Endometrium (tissue), 2 donors: ENCODE results near the gene KCNK5.

ENCODE experiments used
- FAIRE-seq: peaks from 2 replicates; lab custom pipeline; 2012; peaks lifted over from hg19 to GRCh38; lab: Jason Lieb, UNC
- donor health status: control.
- donor health status: control.

Gene KCNK5

DNA sequence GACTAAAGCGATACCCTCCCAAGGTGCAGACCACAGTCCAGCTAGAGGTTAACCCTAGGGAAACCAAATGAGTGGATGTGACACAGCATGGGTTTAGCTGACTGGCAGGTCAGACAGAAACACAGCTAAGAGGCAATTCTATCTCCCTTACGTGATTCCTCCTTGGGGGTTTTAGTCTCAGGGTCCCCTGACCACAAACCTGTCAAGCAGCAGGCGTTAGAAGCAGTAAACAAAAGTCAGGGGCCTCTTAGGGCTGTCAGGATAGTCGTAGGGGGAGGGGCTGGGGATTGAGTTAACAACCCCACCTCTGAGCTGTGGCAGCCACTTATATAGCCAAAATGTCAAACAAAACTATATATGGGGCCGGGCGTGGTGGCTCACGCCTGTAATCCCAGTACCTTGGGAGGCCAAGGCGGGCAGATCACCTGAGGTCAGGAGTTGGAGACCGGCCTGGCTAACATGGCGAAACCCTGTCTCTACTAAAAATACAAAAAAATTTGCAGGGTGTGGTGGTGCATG is 13.6 kb downstream of the KCNK5 start:
- FAIRE-seq, result no peak

DNA sequence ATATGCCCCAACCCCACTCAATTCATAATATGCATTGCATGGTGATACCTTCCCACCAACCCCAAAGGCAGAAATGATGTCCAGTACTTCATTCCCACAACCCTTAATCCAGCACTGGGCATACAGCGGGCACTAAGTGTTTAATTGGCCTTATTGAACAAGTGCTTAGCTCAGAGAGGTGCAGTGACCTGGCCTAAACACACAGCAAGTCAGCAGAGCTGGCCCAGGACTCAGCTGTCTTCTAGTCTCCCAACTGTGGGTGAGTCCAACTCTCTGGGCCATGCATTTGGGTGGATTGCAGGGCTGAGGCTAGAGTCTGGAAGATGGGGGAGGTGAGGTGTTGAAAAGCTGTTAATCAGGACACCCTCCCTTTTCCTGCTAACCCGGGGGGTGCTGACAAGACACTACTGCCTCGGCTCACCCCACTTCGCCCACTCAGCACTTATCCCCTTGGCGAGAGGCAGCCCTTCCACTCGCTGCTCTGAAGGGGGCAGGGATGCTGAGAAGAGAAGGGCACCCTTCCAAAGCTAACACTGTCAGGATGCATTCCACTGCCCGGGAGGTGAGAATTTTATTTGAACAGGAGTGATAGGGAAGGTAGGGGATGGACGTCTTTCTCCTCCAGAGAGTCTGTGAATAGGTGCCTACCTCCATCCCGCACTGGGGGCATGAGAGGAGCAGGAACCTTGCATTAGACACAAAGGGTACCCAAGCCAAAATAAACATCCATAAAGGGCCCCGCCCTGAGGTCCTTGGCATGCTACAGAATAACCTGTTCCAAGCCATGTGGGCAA is 14.2 kb downstream of the KCNK5 start:
- FAIRE-seq, result no peak

DNA sequence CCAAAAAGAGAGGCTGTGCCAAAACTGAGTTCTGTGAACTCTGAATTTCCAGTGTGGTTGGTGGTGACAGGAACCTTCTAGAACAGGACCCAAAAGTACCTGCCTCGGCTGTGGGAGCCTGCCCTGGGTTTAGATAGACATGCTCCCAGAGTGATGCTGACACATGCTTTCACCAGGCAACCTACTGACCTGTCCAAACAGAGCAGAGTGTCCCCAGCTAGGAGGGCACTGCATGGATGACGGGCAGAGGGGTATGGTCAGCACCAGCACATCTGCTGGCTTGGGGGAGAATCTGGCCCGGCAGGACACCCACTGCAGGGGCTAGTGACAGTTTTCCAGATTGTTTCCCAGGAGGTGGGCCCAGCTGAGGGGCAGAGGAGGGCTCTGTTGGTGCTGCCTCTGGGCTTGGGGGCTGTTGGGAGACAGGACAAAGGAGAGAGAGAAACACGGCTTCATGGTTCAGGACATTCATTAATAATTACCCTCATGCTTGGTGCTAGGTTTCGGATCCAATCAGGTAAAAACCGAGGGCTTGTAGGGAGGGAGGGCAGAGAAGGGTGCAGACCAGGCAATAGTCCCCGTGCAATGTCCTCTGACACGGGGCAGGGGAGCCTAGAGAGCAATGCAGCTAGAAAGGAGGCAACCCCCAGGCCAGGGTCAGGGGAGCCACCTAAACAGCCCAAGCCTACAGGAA is 15.0 kb downstream of the KCNK5 start:
- FAIRE-seq, result no peak

DNA sequence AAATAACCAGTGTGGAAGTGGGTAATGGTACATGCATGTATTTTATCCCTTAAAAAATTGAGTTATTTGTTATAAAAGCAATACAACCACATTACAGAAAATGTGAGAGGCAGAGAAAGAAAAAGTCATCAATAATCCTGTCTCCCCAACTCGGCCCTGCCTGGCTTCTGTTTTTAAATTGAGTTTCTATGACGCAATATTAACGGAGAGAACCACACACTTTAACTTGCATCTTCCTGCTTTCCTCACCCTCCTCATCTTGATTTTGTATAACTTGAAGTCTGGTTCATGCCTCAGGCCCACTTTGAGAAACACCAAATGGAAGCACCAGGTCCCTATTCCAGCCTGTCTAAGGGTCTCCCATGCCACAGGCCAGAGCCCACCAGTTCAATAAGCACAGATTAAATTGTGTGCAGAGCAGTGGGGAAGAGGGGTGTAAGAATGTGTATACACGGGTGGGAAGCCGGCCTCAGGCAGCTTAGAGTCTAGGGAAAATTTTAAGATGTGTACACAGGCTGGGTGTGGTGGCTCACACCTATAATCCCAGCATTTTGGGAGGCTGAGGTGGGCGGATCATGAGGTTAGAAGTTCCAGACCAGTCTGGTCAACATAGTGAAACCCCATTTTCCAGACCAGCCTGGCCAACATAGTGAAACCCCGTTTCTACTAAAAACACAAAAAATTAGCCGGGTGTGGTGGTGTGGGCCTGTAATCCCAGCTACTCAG is 15.9 kb downstream of the KCNK5 start:
- no peak for FAIRE-seq

DNA sequence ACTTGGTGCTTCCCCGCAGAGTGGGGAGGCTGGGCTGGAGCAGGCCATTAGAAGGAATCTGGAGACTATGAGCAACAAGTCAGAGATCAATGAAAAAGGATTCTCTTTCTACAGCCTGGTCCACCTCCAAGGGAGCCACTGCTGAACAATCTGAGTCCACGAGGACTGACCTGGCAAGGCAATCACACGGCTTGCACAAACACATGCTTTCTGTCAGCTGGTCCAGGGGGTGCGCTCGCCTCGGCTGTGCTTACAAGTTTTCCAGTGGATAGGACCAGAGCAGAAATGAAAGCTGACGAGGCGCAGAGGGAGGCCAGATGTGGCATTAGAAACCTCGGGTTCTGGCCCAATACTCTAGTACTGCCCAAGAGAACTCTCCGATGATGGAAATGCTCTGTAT is 18.1 kb downstream of the KCNK5 start:
- no peak for FAIRE-seq

DNA sequence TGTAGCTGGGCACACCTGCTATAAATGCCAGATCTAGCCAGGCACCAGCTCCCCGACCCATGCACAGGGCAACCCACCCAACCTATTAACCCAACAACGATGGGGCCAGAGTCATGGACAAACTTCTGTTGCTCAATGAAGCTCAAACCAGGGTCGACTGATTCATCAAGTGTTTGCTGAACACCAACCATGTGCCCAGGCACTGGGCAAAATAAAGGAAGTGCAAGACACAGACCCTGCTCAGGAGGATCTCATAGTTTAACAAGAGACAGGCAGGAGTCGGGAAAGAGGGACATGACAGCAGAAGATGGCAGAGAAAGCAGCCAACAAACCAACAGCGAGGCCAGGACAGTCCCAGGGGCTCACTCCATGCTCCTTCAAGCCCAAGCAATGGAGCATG is 18.8 kb downstream of the KCNK5 start:
- no peak for FAIRE-seq

DNA sequence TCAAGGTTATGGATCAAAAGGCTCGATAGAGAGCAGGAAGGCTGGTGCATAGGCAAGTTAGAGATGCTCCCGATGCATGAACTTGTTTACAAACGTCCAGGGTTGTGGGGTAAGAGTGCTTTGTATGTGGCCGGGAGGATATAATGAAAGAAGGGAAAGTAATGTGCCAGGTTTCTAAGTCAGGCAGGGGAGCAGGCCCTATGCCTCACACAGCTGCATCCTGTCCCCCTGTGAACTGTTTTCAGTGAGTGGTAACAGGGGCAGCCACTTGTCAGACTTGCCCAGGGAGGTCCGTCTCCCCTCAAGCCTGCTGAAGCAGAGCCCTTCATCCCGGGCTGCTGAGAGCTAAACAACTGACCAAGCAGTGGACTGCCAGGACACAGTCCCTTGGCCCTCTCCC is 19.4 kb downstream of the KCNK5 start:
- FAIRE-seq, result no peak

DNA sequence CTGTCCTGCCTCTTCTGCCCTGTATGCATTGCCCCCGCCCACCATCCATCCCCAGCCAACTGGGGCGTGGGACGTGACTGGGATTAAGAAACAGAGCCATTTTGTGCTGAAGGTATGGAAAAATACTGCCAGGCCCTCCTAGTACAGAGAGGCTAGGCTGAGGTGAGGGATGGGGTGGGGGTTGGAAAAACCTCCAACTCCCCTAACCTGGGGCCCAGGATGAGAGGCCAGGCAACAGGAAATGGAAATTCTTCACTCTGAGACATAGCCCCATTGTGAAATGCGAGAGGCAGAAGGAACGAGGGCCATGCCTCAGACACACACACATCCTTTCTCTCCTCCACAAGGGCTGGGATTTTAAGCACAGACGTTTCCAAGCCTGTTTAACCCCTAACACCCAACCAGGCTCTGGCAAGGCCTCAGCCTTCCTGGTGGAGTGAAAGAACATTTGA is 19.9 kb downstream of the KCNK5 start:
- no peak for FAIRE-seq

DNA sequence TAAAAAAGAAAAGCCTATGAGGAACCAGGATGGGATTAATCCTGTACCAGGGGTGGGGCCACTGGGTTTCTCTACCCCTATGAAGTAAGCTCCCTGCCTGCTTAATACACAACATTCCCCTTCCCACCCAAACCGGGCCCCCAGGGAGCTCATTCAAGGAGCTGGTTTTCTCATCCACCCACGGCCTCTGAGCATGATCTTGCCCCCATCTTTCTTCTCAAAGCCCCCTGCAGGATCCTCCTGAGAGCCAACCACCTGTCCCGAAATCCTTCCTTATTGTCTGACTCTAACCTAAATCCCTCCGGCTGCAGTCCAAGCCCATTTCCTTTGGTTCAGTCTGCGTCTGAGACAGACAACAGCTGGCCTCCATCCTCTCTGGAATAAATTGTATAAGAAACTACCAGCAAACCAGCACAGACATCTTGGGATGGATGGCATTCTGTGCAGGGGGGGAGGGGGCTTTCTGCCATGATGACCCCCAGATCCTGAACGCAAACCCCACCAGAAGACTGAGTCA is 21.0 kb downstream of the KCNK5 start:
- FAIRE-seq, result no peak

DNA sequence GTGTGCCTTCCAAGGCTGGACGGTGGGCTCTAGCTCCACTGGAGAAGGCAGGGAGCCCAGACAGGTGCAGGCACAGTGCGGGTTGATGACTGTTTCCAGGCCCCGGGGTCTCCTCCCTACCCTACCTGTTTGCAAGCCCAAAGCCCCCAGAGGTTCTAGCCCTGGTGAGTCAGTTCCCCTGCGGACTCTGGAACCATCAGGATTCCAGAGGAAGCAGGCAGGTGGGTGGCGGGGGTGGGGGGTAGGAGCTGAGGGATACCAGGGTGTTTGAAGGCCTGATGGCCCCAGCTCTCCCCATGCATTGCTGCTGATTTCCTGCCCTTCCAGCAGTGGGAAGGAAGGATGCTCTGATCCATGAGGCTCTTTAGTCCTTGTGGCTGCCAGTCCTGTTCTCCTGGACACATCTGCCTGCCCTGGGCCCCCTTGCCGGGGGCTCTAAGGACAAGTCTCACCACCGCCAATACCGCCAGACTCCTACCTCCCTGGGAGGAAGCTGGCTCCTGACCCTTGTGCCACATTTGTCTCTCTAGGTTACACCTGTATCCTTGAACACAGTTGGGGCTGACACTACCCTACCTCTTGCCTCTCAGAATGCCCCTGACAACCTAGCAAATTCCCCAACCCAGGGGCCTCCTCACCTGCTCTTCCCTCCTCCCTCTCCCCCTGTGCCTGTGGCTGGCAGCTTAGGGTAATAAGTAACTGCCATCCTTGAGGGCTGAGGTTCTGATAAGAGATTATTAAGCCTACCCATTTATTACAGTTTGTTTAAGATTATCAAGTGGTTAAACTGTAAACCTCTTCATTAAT is 21.7 kb downstream of the KCNK5 start:
- FAIRE-seq, result no peak

DNA sequence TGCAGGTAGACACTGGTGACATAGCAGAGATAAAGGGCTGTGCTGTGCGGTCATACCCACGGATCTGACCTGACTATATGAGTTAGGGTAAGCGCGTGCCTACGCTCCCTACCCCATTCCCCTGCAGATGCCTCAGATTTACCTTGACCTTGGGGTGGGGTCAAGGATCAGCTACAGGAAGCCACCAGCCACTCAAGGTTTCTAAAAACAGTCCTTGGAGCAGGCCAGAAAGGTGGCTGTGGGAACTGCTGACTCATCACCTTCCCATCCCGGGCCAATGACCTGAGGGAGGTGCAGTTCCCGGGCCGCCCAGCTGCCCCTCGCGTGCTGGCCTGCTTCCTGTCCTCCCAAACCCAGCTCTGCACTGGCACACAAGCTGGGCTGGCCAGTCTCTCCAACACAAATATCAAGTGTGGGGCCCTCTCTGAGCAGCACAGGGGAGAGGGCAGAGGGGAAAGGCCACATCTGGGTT is 23.0 kb downstream of the KCNK5 start:
- FAIRE-seq, result no peak

DNA sequence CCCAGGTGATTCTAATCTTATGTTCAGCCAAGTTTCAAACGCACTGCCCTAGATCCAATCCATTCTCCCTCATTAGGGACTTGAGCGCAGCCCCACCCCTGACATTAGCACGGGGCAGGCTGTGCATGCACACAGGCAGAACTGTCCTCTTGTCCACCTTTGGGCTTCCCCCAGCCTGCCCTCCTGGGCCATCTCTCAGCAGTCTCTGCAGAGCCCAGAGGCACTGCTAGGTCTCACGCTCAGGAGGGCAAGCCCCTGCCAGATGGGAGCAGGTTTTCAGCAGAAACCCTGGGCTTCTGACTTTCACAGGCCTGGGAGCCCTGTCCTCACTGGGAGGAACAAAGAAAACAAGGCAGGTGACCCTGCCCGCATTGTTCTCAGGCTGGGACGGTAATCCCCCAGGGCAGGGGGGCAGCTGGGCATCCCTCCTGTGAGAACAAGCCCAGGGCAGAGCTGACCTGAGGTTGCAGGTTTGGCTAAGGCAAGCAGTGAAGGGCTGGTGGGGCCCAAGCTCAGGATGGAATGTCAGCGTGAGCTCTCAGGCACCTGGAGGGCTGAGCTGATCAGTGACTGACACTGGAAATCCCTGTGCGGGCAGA is 24.5 kb downstream of the KCNK5 start:
- no peak for FAIRE-seq

DNA sequence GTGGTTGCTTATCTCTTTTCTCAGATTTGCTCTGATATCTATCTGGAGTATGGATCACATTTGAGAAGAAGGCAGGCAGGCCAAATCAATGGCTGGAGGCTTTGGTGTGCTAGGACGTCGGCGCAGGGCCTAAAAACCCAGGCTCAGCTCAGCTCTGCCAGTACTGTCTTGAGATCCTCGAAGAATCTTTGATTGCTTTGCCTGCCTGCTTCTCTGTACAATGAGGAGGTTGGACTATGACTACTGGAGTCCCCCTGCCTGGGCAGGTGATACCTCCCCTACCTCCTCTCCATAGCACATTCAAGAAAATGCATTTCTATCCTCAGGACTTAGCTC is 25.1 kb downstream of the KCNK5 start:
- FAIRE-seq, result no peak

DNA sequence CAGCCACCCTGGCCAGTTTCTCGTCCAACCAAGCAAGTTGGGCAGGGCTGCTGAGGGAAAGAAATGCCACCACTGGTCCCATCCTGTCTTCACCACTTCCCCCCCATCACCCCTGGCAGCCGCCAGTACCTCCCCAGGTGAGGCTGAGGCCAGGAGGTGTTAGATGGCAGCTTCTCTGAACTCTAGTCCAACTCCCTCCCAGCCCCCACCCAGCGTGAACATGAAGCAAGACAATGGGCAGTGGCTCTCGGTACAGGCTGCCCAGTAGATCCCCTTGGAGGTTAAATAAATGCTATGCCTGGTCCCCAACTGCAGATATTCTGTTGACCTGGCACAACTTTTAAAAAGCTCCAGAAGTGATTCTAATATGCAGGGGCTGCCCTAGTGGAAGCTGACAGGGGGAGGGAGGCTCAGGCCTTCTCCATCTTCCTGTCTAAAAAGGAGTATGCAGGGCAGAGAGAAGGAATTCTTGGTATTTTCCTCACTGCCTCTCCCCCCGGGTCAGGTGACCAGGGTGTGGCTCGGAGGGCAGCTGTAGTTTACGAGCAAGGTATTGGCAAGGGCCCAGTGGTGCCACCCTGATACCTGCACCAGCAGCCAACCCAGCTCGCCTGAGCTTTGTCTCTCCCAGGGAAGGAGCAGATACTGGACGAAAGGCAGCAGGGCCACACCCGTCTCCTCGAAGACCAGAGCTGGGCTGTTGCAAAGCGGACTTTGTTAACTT is 25.7 kb downstream of the KCNK5 start:
- FAIRE-seq, result no peak

DNA sequence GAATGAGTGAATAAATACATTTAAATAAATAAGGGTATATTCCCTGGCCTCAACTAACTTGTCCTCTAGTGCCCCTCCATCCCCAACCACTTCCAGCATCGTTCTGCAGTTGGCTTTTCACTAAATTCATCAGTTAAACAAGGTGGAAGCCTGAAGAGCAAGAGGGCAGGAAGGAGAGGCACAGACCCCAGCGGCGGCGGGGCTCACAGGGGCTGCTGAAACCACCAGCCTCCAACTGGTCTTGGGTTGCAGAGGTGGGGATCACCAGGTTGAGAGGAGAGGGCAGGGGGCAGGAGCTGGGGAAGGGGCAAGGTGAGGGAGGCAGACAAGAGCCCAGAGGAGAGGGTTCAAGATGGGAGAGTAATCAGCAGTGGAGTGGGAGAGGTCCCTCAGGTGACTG is 27.1 kb downstream of the KCNK5 start:
- no peak for FAIRE-seq

DNA sequence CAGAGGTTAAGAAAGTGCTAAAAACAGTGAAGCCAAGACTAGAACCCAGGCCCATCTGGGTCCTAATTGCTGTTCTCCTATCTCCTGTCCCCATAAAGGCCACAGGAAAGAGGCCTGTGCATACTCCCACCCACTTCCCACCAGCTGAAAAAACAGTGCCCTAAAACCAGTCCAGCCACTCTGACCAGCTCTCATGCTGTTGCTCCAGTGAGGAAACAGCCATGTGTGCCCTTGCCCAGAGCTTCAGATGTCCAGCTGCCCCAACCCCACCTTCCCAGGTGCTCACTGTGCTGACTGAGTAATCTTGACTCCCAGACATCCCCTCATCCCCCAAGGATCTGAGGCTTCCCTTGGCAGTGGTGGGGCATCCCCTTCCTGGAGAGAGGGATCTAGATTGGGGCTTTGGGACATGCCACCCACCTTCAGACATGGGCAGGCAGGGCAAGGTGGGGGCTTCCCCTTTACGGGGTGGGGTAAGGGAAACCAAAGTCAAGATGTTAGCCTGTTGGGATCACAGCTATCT is 28.7 kb downstream of the KCNK5 start:
- FAIRE-seq, result no peak

DNA sequence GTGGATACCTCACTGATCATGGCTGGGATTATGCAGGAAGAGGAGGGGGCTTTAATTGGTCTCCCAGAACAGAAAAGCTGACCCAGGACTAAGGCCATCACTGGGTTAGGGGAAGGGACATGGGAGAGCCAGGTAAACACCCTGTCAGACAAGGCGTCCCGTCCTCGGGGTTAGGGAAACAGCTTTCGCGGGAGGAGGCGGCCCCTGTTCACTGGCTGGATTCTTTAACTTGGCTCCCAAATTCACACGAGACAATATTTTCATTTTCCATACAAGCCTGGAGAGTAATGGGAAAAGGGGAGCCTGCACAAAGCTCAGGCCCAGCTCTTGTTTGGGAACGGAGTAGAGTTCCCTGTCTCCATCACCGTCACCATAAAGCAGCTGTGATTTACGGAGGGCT is 29.3 kb downstream of the KCNK5 start:
- no peak for FAIRE-seq

DNA sequence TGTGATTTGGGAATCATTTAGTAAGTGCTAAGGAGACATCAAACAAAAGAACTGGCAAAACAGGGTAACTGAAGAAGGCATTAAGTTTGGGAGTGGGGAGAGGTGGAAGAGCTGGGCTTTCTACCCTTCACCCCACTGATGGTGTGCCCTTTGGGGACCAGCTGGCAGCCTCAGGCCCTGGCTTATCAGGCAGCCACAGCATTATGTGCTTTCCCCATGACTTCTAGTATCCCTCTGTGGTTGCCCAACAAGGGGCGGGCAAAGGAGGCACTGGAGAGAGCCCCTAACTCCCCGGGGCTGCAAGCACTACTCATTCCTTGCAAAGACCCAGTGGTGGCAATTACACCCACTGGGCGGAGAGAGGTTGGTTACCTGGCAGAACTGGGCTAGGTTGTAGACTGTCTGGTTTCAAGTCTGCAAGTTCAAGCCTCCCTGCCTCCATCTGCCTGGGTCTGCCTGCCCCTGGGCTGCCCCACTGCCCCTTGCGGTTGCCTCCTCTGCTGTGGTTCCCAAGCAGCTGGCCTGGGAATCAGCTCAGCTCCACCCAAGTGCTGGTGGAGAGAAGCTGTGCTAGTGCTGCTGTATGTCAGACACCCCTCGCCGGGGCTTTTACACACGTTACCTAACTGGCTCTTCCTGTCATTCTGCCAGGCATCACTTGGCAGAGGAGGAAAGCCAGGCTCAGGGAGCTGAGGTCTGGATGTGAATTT is 29.9 kb downstream of the KCNK5 start:
- no peak for FAIRE-seq

DNA sequence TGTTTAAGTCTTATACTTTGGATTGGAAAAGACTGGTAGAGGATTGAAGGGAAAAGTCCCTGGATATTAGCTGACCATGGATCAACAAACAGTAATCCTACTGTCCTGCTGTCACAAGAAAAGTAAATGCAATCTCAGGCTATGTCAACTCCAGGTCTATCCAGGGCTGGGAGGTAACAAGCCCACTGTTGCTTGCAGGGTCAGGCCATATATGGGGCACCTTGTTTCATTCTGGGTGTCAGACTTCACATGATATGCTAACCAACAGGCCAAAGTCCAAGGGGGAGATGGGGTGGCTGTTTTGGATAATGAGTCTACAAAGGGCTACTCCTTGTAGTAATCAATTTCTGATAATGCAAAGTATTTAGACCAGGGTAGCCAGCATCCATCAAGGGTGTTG is 30.7 kb downstream of the KCNK5 start:
- FAIRE-seq, result no peak
